Suprapubic skin (tissue), 4 donors: ENCODE results near the gene DLL4. TPM values are rescaled to one million over a fixed set of nuclear protein-coding genes. Genes with fewer than 3 reads are reported as not detected.

ENCODE experiments used
- DNase-seq, 2 donors: peaks; one replicate each; pipeline ENCODE4 v3.0.0-alpha.2; 2019; ENCODE audit warnings: low spot score in 2 of 2
- H3K27ac ChIP-seq: fragments of 200-600 bp; sonication (generic); one replicate; pipeline ENCODE4 v1.5.1; 2019
- H3K27me3 ChIP-seq: fragments of 200-600 bp; sonication (generic); one replicate; pipeline ENCODE4 v1.5.1; 2019
- H3K36me3 ChIP-seq: fragments of 200-600 bp; sonication (generic); one replicate; pipeline ENCODE4 v1.5.1; 2019
- H3K4me1 ChIP-seq: fragments of 200-600 bp; sonication (generic); one replicate; pipeline ENCODE4 v1.5.1; 2019
- H3K4me3 ChIP-seq: fragments of 200-600 bp; sonication (generic); one replicate; pipeline ENCODE4 v1.5.1; 2019; ENCODE audit warnings: mild to moderate bottlenecking
- H3K9me3 ChIP-seq: fragments of 200-600 bp; sonication (generic); one replicate; pipeline ENCODE4 v1.5.1; 2019
- EP300 ChIP-seq: sonication (generic); formaldehyde crosslinking; IDR thresholded peaks from one replicate; pipeline ENCODE4 v1.6.1; 2017; ENCODE audit warnings: antibody characterized with exemption
- POLR2A ChIP-seq, 2 donors: fragments of 450-650 bp; IDR thresholded peaks; one replicate each; pipeline ENCODE4 v1.6.1; 2017; ENCODE audit warnings: antibody characterized with exemption in 2 of 2, mild to moderate bottlenecking in 2 of 2, moderate library complexity in 2 of 2
- POLR2AphosphoS5 ChIP-seq, 3 donors: sonication (generic); formaldehyde crosslinking; IDR thresholded peaks; one replicate each; pipeline ENCODE4 v1.6.1; 2017; ENCODE audit warnings: antibody characterized with exemption in 3 of 3
- WGBS: methylation state at CpG from one replicate; pipeline ENCODE4 v1.1.5; 2018; 5-methylcytosine and 5-hydroxymethylcytosine counted together
- total RNA-seq, 4 donors: library from RNA; depleted of rRNA; stranded (reverse); fragments of >200 nt; gene quantifications; one replicate each; pipeline ENCODE4 v1.1.0, GENCODE V29; 2016
- TF ChIP-seq, protein P1 (sequence below), 2 donors: fragments of 200-600 bp in 1 of 2; fragments of 450-650 bp in 1 of 2; sonication (generic) in 1 of 2; IDR thresholded peaks; one replicate each; pipeline ENCODE4 v1.5.1; 2016 to 2019; ENCODE audit warnings: antibody characterized with exemption in 2 of 2, mild to moderate bottlenecking in 1 of 2, moderate library complexity in 1 of 2

Gene DLL4
- total RNA-seq, 4 donors from 2014 or later: 0.47 to 5.3 (median 2.6) TPM

DNA sequence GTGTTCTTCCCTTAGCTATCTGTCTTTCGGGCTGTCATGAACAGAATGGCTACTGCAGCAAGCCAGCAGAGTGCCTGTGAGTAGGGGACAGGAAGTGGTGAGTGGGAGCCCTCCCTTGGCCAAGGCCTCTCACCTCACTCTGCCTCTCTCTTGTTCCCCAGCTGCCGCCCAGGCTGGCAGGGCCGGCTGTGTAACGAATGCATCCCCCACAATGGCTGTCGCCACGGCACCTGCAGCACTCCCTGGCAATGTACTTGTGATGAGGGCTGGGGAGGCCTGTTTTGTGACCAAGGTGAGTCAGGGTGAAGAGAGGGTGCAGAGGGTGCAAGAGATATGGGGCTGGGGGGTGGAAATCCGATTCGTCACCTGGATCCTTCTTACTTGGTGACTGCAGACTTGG, 3.0 kb downstream of the DLL4 start:
- Histone ChIP-seq H3K4me3 (peak overlapping the region; percentile 65), H3K9me3 (no peaks in the 10 kb centered on the region), H3K27me3 (peaks cover 53% of the 10 kb centered on the region), H3K36me3 (no peaks in the 10 kb centered on the region), H3K27ac (no peak overlapping the region), H3K4me1 (peaks cover 39% of the 10 kb centered on the region)
- no peak for TF ChIP-seq EP300
- TF ChIP-seq POLR2A (IDR thresholded peaks at IDR 0.05): no peak
- TF ChIP-seq, protein P1, sequence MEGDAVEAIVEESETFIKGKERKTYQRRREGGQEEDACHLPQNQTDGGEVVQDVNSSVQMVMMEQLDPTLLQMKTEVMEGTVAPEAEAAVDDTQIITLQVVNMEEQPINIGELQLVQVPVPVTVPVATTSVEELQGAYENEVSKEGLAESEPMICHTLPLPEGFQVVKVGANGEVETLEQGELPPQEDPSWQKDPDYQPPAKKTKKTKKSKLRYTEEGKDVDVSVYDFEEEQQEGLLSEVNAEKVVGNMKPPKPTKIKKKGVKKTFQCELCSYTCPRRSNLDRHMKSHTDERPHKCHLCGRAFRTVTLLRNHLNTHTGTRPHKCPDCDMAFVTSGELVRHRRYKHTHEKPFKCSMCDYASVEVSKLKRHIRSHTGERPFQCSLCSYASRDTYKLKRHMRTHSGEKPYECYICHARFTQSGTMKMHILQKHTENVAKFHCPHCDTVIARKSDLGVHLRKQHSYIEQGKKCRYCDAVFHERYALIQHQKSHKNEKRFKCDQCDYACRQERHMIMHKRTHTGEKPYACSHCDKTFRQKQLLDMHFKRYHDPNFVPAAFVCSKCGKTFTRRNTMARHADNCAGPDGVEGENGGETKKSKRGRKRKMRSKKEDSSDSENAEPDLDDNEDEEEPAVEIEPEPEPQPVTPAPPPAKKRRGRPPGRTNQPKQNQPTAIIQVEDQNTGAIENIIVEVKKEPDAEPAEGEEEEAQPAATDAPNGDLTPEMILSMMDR (IDR thresholded peaks at IDR 0.05): no peak
- no peak for TF ChIP-seq POLR2AphosphoS5 (IDR thresholded peaks at IDR 0.05)
- DNase-seq: no peak
- 74% methylated on average over 8 of the region's 8 CpGs for WGBS

DNA sequence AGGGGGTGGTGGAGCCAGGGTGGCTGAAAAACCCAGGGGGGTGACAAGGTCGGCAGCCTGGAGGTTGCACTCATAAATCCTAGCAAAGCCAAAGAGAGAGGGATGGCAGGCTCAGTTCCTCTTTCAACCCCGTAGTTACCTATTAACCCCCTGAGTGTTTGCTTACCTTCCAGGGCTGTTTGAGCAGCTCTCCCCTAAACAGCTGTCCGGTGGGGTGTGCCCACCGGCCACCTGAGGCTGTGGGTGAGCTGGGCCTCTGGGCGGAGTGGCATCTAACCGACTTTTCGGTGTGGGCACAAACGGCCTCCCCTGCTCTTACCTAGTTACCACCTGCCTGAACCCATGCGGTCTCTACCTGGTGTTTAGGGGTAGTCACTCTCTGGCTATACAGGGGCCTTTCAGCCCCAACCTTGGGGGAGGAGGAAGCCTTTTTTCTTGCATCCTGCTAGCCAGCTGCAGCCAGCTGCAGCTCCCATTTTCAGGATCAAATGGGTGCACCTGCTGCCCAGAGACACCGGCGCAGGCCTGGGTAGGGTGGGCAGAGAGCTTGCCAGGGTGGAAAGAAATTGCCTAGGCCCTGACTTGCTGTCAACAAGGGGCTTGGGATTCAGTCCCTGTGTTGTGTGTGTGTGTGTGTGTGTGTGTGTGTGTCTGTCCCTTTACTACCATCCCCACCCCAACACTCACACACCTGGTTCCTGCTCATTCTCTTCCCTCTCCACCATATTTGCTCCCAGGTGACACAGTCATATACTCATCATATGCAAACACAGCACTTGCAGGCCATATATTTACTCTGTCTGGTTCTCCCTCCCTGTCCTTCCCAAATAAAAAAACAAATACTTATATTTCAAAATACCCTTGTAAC, 3.7 kb downstream of the DLL4 start:
- Histone ChIP-seq H3K4me3 (peak overlapping the region; percentile 3), H3K27me3 (peaks cover 46% of the 10 kb centered on the region), H3K36me3 (no peaks in the 10 kb centered on the region), H3K27ac (no peak overlapping the region), H3K4me1 (peaks cover 32% of the 10 kb centered on the region), H3K9me3 (no peaks in the 10 kb centered on the region)
- 73% methylated on average over 10 of the region's 11 CpGs for WGBS
- DNase-seq: no peak
- TF ChIP-seq, protein P1 (IDR thresholded peaks at IDR 0.05): no peak
- TF ChIP-seq POLR2A (IDR thresholded peaks at IDR 0.05) (no peak), POLR2AphosphoS5 (IDR thresholded peaks at IDR 0.05) (no peak), EP300 (no peak)

DNA sequence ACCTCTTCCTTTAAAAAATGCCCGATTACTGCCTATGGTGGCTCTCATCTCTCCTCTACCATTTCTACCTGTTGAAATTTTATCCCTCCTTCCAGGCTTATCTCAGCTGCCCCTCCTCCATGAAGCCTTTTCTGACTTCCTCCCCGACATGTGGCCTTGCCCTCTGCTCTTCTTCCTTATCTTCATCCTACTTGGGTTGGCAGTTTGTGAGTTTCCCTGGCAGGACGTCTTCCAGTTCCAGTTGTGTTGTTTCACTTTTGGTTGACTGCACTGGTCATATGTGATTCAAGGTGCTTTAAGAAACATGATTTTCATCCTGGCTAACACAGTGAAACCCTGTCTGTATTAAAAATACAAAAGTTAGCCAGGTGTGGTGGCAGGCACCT, 4.4 kb downstream of the DLL4 start:
- no peak overlapping the region for H3K4me3 ChIP-seq
- peaks cover 25% of the 10 kb centered on the region for H3K4me1 ChIP-seq
- H3K27ac ChIP-seq: no peak overlapping the region
- no peaks in the 10 kb centered on the region for H3K9me3 ChIP-seq
- H3K36me3 ChIP-seq: no peaks in the 10 kb centered on the region
- H3K27me3 ChIP-seq: peaks cover 40% of the 10 kb centered on the region
- TF ChIP-seq POLR2A (IDR thresholded peaks at IDR 0.05) (no peak), POLR2AphosphoS5 (IDR thresholded peaks at IDR 0.05) (no peak), EP300 (no peak)
- TF ChIP-seq, protein P1 (IDR thresholded peaks at IDR 0.05): no peak
- no peak for DNase-seq
- 79% methylated on average over 3 of the region's 3 CpGs for WGBS

DNA sequence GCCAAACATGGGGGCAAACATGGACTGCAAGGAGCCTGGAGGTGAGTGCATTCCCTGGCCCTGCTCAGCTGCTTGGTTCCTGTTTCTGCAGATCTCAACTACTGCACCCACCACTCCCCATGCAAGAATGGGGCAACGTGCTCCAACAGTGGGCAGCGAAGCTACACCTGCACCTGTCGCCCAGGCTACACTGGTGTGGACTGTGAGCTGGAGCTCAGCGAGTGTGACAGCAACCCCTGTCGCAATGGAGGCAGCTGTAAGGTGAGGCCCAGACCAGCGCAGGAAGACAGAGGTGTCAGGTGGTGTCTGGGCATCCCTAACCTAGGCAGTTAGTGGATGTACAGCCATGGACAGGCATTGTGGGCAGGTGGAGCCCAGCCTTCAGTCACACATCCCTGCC, 5.3 kb downstream of the DLL4 start:
- Histone ChIP-seq H3K27me3 (peaks cover 30% of the 10 kb centered on the region), H3K9me3 (no peaks in the 10 kb centered on the region), H3K36me3 (no peaks in the 10 kb centered on the region), H3K27ac (no peak overlapping the region), H3K4me3 (no peak overlapping the region), H3K4me1 (peaks cover 16% of the 10 kb centered on the region)
- no peak for DNase-seq
- WGBS: 79% methylated on average over 5 of the region's 6 CpGs
- TF ChIP-seq, protein P1 (IDR thresholded peaks at IDR 0.05): no peak
- TF ChIP-seq POLR2A (IDR thresholded peaks at IDR 0.05) (no peak), POLR2AphosphoS5 (IDR thresholded peaks at IDR 0.05) (no peak), EP300 (no peak)

DNA sequence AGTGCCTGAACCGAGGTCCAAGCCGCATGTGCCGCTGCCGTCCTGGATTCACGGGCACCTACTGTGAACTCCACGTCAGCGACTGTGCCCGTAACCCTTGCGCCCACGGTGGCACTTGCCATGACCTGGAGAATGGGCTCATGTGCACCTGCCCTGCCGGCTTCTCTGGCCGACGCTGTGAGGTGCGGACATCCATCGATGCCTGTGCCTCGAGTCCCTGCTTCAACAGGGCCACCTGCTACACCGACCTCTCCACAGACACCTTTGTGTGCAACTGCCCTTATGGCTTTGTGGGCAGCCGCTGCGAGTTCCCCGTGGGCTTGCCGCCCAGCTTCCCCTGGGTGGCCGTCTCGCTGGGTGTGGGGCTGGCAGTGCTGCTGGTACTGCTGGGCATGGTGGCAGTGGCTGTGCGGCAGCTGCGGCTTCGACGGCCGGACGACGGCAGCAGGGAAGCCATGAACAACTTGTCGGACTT, 7.1 kb downstream of the DLL4 start:
- Histone ChIP-seq H3K4me1 (peaks cover 14% of the 10 kb centered on the region), H3K27ac (no peak overlapping the region), H3K9me3 (no peaks in the 10 kb centered on the region), H3K27me3 (peaks cover 12% of the 10 kb centered on the region), H3K36me3 (no peaks in the 10 kb centered on the region), H3K4me3 (no peak overlapping the region)
- 92% methylated on average over 30 of the region's 31 CpGs for WGBS
- no peak for DNase-seq
- TF ChIP-seq POLR2AphosphoS5 (IDR thresholded peaks at IDR 0.05) (no peak), EP300 (no peak), POLR2A (IDR thresholded peaks at IDR 0.05) (no peak)
- TF ChIP-seq, protein P1 (IDR thresholded peaks at IDR 0.05): no peak
